ENCODE measurements around the gene TMEM242. TPM values are rescaled to one million over a fixed set of nuclear protein-coding genes. Genes with fewer than 3 reads are reported as not detected.

Gene TMEM242
- total RNA-seq, 1 donor from 2014 or later: 12.4 TPM

GRCh38 chr6:157284738-157285421 is 38.4 kb downstream of the TMEM242 start:
- H3K9me3 Mint-ChIP-seq (ENCODE audit: low read depth): no peaks in the 10 kb centered on the region
- no peak for DNase-seq (ENCODE audit: low spot score, unreplicated experiment)
- H3K36me3 Mint-ChIP-seq (ENCODE audit: insufficient read depth): no peaks in the 10 kb centered on the region
- TF ChIP-seq CTCF (IDR thresholded peaks at IDR 0.05; ENCODE audit: unreplicated experiment): no peak
- no peak overlapping the region for H3K27ac Mint-ChIP-seq
- H3K4me1 Mint-ChIP-seq (ENCODE audit: low read depth): peaks cover 3% of the 10 kb centered on the region
- H3K4me3 Mint-ChIP-seq (ENCODE audit: low read depth): no peak overlapping the region
- peaks cover under 1% of the 10 kb centered on the region for H3K27me3 Mint-ChIP-seq

GRCh38 chr6:157283900-157284737 is 39.2 kb downstream of the TMEM242 start:
- Mint-ChIP-seq H3K27ac (no peak overlapping the region), H3K4me1 (ENCODE audit: low read depth) (peaks cover 3% of the 10 kb centered on the region), H3K27me3 (peaks cover 6% of the 10 kb centered on the region), H3K36me3 (ENCODE audit: insufficient read depth) (no peaks in the 10 kb centered on the region), H3K9me3 (ENCODE audit: low read depth) (no peaks in the 10 kb centered on the region), H3K4me3 (ENCODE audit: low read depth) (no peak overlapping the region)
- no peak for DNase-seq (ENCODE audit: low spot score, unreplicated experiment)
- TF ChIP-seq CTCF (IDR thresholded peaks at IDR 0.05; ENCODE audit: unreplicated experiment): no peak

GRCh38 chr6:157283330-157283898 is 39.9 kb downstream of the TMEM242 start:
- no peak for TF ChIP-seq CTCF (IDR thresholded peaks at IDR 0.05; ENCODE audit: unreplicated experiment)
- peaks cover 3% of the 10 kb centered on the region for H3K4me1 Mint-ChIP-seq (ENCODE audit: low read depth)
- no peaks in the 10 kb centered on the region for H3K36me3 Mint-ChIP-seq (ENCODE audit: insufficient read depth)
- no peak overlapping the region for H3K4me3 Mint-ChIP-seq (ENCODE audit: low read depth)
- no peaks in the 10 kb centered on the region for H3K9me3 Mint-ChIP-seq (ENCODE audit: low read depth)
- no peak for DNase-seq (ENCODE audit: low spot score, unreplicated experiment)
- H3K27me3 Mint-ChIP-seq: peaks cover 8% of the 10 kb centered on the region
- no peak overlapping the region for H3K27ac Mint-ChIP-seq

- TF ChIP-seq CTCF (IDR thresholded peaks at IDR 0.05; ENCODE audit: unreplicated experiment): no peak
- H3K36me3 Mint-ChIP-seq (ENCODE audit: insufficient read depth): no peaks in the 10 kb centered on the region
- H3K27me3 Mint-ChIP-seq: peaks cover 15% of the 10 kb centered on the region
- no peaks in the 10 kb centered on the region for H3K9me3 Mint-ChIP-seq (ENCODE audit: low read depth)
- H3K4me3 Mint-ChIP-seq (ENCODE audit: low read depth): no peak overlapping the region
- DNase-seq (ENCODE audit: low spot score, unreplicated experiment): no peak
- H3K4me1 Mint-ChIP-seq (ENCODE audit: low read depth): peaks cover 3% of the 10 kb centered on the region
- H3K27ac Mint-ChIP-seq: no peak overlapping the region
Measured at GRCh38 chr6:157282284-157282683, 41.0 kb downstream of the TMEM242 start.

GRCh38 chr6:157281570-157281969 is 41.7 kb downstream of the TMEM242 start:
- DNase-seq (ENCODE audit: low spot score, unreplicated experiment): no peak
- H3K36me3 Mint-ChIP-seq (ENCODE audit: insufficient read depth): no peaks in the 10 kb centered on the region

More at GRCh38 chr6:157281570-157281969, 41.7 kb downstream of the TMEM242 start:
- Mint-ChIP-seq H3K27ac (no peak overlapping the region), H3K9me3 (ENCODE audit: low read depth) (no peaks in the 10 kb centered on the region), H3K4me3 (ENCODE audit: low read depth) (no peak overlapping the region), H3K4me1 (ENCODE audit: low read depth) (peaks cover 4% of the 10 kb centered on the region), H3K27me3 (peaks cover 20% of the 10 kb centered on the region)
- TF ChIP-seq CTCF (IDR thresholded peaks at IDR 0.05; ENCODE audit: unreplicated experiment): peak; percentile 34

Measured in progenitor cell of endocrine pancreas (in vitro differentiated cells).